Activated CD8-positive, alpha-beta memory T cell treated with anti-CD3 and anti-CD28 coated beads for 24 hours (primary cell): ENCODE measurements around the gene P2RY2.

Experiments used
- DNase-seq: peaks from one replicate; pipeline ENCODE4 v3.0.0-alpha.2; 2020

Gene P2RY2

GRCh38 chr11:73206801-73207200, 11.3 kb upstream of the P2RY2 start:
- no peak for DNase-seq

- DNase-seq = no peak
Observed at GRCh38 chr11:73209892-73210291, 8.2 kb upstream of the P2RY2 start.

GRCh38 chr11:73210916-73211667, 7.0 kb upstream of the P2RY2 start:
- DNase-seq = no peak

GRCh38 chr11:73213196-73214143, 4.6 kb upstream of the P2RY2 start:
- no peak for DNase-seq

GRCh38 chr11:73215191-73216134, 2.6 kb upstream of the P2RY2 start:
- no peak for DNase-seq

- DNase-seq = no peak
Observed at GRCh38 chr11:73216465-73216864, 1.6 kb upstream of the P2RY2 start.

- no peak for DNase-seq
Observed at GRCh38 chr11:73217131-73217809, 811 bp upstream of the P2RY2 start.

GRCh38 chr11:73217810-73218105, 323 bp upstream of the P2RY2 start:
- no peak for DNase-seq

GRCh38 chr11:73218830-73219215, 742 bp downstream of the P2RY2 start:
- no peak for DNase-seq

- DNase-seq = no peak
Observed at GRCh38 chr11:73219396-73220285, 1.6 kb downstream of the P2RY2 start.

- DNase-seq = no peak
Observed at GRCh38 chr11:73221451-73221850, 3.4 kb downstream of the P2RY2 start.

- DNase-seq = no peak
Observed at GRCh38 chr11:73221996-73222395, 3.9 kb downstream of the P2RY2 start.

- DNase-seq = no peak
Observed at GRCh38 chr11:73223998-73224730, 6.1 kb downstream of the P2RY2 start.

- no peak for DNase-seq
Observed at GRCh38 chr11:73225001-73225686, 7.1 kb downstream of the P2RY2 start.

GRCh38 chr11:73225851-73226250, 7.8 kb downstream of the P2RY2 start:
- DNase-seq = no peak

- DNase-seq = no peak
Observed at GRCh38 chr11:73226297-73227006, 8.4 kb downstream of the P2RY2 start.

- no peak for DNase-seq
Observed at GRCh38 chr11:73227571-73228211, 9.6 kb downstream of the P2RY2 start.

GRCh38 chr11:73228268-73229134, 10.4 kb downstream of the P2RY2 start:
- no peak for DNase-seq
